GM18519 (cell line): ENCODE results near the gene DCST1.
"Not testable (repeated sequence)": the region's sequence is repeated elsewhere in the genome, so short reads cannot be mapped to it uniquely, and the experiment has no call there.

Experiments used
- ATAC-seq: cut with Tn5 transposase; IDR thresholded peaks from one replicate; pipeline ENCODE4 v1.9.1; 2021; ENCODE audit warnings: mild to moderate bottlenecking, moderate library complexity; ENCODE audit not compliant: unreplicated experiment, low FRiP score

Gene DCST1

GRCh38 chr1:155033524-155033923, at the start of gene DCST1, which contains the start of gene DCST2:
Gene DCST1, plus strand, starts transcription at chr1:155033824. Its CDS starts 213 bp downstream, at chr1:155034037.
Gene DCST2, minus strand, starts transcription at chr1:155033781. Its CDS starts 80 bp downstream, at chr1:155033701.
- ATAC-seq, result no peak

GRCh38 chr1:154986736-154987135, 46.9 kb upstream of the DCST1 start:
- not testable (repeated sequence) for ATAC-seq

GRCh38 chr1:154987326-154987725, 46.3 kb upstream of the DCST1 start:
- no peak for ATAC-seq

GRCh38 chr1:154988058-154988954, 45.3 kb upstream of the DCST1 start:
- ATAC-seq, result no peak

- ATAC-seq, result no peak
Observed at GRCh38 chr1:154989195-154989860, 44.3 kb upstream of the DCST1 start.

GRCh38 chr1:154990276-154990675, 43.3 kb upstream of the DCST1 start:
- no peak for ATAC-seq

GRCh38 chr1:154992721-154993571, 40.7 kb upstream of the DCST1 start:
- ATAC-seq, result no peak

- ATAC-seq, result no peak
Observed at GRCh38 chr1:154993572-154994268, 39.9 kb upstream of the DCST1 start, which contains the start of gene LENEP. Gene LENEP, plus strand, starts transcription at chr1:154993586. Its CDS starts 22 bp downstream, at chr1:154993608.

- no peak for ATAC-seq
Observed at GRCh38 chr1:154994269-154994587, 39.4 kb upstream of the DCST1 start.

- ATAC-seq, result no peak
Observed at GRCh38 chr1:154994591-154994990, 39.0 kb upstream of the DCST1 start.

GRCh38 chr1:154995301-154995983, 38.2 kb upstream of the DCST1 start:
- ATAC-seq, result not testable (repeated sequence)

- ATAC-seq, result no peak
Observed at GRCh38 chr1:154996966-154997701, 36.5 kb upstream of the DCST1 start.

GRCh38 chr1:154998201-154998780, 35.3 kb upstream of the DCST1 start:
- no peak for ATAC-seq

- ATAC-seq, result no peak
Observed at GRCh38 chr1:154998818-154999570, 34.6 kb upstream of the DCST1 start.

- no peak for ATAC-seq
Observed at GRCh38 chr1:154999571-155000410, 33.8 kb upstream of the DCST1 start.

GRCh38 chr1:155000411-155000725, 33.3 kb upstream of the DCST1 start:
- no peak for ATAC-seq
